Aorta (tissue), 5 donors: Measurements from ENCODE around the gene KCTD3. TPM values are rescaled to one million over a fixed set of nuclear protein-coding genes. Genes with fewer than 3 reads are reported as not detected.

Source experiments
- ATAC-seq: fragments of 200-7000 bp; cut with Tn5 transposase; one replicate; pipeline ENCODE4 v1.9.1; 2022; ENCODE audit warnings: moderate library complexity; ENCODE audit not compliant: low FRiP score
- DNase-seq, 2 donors: peaks; one replicate each; pipeline ENCODE4 v3.0.0-alpha.2; 2020
- H3K27ac ChIP-seq, 2 donors: one replicate each; pipeline ENCODE4 v1.5.1; 2013; ENCODE audit warnings: low read length in 2 of 2, mild to moderate bottlenecking in 2 of 2, moderate library complexity in 2 of 2, control low read depth in 1 of 2, inconsistent platforms in 1 of 2, low read depth in 1 of 2
- H3K27me3 ChIP-seq, 2 donors: one replicate each; pipeline ENCODE4 v1.6.1; 2013; ENCODE audit warnings: control low read depth in 1 of 2, low read length in 1 of 2, mild to moderate bottlenecking in 1 of 2, moderate library complexity in 1 of 2; ENCODE audit not compliant: insufficient read depth in 2 of 2, control insufficient read depth in 1 of 2
- H3K36me3 ChIP-seq, 2 donors: one replicate each; pipeline ENCODE4 v1.6.1; 2013; ENCODE audit warnings: control low read depth in 1 of 2, low read length in 1 of 2, mild to moderate bottlenecking in 1 of 2; ENCODE audit not compliant: insufficient read depth in 2 of 2, control insufficient read depth in 1 of 2
- H3K4me1 ChIP-seq, 2 donors: one replicate each; pipeline ENCODE4 v1.6.1; 2013; ENCODE audit warnings: low read length in 2 of 2, control low read depth in 1 of 2, mild to moderate bottlenecking in 1 of 2, moderate library complexity in 1 of 2; ENCODE audit not compliant: insufficient read depth in 2 of 2, control insufficient read depth in 1 of 2
- H3K4me3 ChIP-seq, 2 donors: one replicate each; pipeline ENCODE4 v1.5.1; 2013; ENCODE audit warnings: low read length in 2 of 2, control low read depth in 1 of 2, mild to moderate bottlenecking in 1 of 2
- H3K9me3 ChIP-seq: one replicate; pipeline ENCODE4 v1.6.1; 2013; ENCODE audit warnings: mild to moderate bottlenecking, low read length; ENCODE audit not compliant: control insufficient read depth
- WGBS, 2 donors: extraction: QIAGEN DNeasy Blood & Tissue Kit; methylation state at CpG; one replicate each; pipeline ENCODE4 v1.1.7; 2013; 5-methylcytosine and 5-hydroxymethylcytosine counted together
- intact Hi-C, 2 donors: fragments of 100-400 bp; cut with DNase I; formaldehyde crosslinking; loops; one replicate each; pipeline versions ENCODE4 v1.14.2 to v1.15.0; 2022
- polyA plus RNA-seq, 2 donors: library from polyadenylated mRNA; stranded (reverse); fragments of 200-250 nt; gene quantifications; one replicate each; pipeline ENCODE4 v1.2.3, GENCODE V29; 2013
- total RNA-seq, 2 donors: library from RNA; stranded (reverse); fragmentation: NEBNext Ultra II Directional; extraction: Animal tissue kit (Norgen Biotek cat#: 25700); gene quantifications; one replicate each; pipeline ENCODE4 v1.2.1, GENCODE V29; 2021
- donor health status: healthy with polysubstance abuse.
- donor health status: Bipolar disorder and iron deficiency.
- donor health status: DM: no; HTN: no; CAD: no.
- donor health status: DM: no; HTN: no; CAD: no.
- donor health status: DM: yes; HTN: yes; CAD: no.

KCTD3 gene
- total and polyA plus RNA-seq, 4 donors, result 20.2 to 39.7 (median 32.3) TPM

DNA sequence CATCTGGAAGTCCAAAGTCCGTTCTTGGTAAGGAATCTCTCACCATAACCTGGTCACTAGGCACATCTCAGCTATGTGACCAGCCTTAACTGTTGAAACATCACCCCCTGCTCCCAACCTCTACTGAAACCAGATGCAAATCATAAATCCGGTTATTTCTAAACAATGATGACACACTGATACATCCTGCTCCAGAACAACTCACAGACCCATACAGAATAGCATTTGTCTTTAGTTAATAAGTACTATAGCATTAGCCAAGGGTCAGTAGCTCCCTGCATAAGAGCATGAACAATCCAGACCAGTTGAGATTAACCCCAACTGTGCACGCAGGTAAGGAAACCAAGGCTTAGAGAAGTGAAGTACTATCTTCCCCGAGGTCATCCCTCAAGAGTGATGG lies 38.0 kb upstream of the KCTD3 start:
- no peak overlapping the region for H3K4me3 ChIP-seq
- DNase-seq (no peak), ATAC-seq (no peak)
- 66 to 67% methylated on average over 4 of the region's 4 CpGs for WGBS, 2 donors
- intact Hi-C loops, result loop anchor here in 1 of 2 donors (5.0 kb wide), 1 partner anchor 902 kb away; no protein-coding TSS in a partner anchor
- H3K27ac ChIP-seq, result no peak overlapping the region
- no peaks in the 10 kb centered on the region for H3K36me3 ChIP-seq
- no peaks in the 10 kb centered on the region for H3K27me3 ChIP-seq
- H3K4me1 ChIP-seq, result no peaks in the 10 kb centered on the region
- no peaks in the 10 kb centered on the region for H3K9me3 ChIP-seq

DNA sequence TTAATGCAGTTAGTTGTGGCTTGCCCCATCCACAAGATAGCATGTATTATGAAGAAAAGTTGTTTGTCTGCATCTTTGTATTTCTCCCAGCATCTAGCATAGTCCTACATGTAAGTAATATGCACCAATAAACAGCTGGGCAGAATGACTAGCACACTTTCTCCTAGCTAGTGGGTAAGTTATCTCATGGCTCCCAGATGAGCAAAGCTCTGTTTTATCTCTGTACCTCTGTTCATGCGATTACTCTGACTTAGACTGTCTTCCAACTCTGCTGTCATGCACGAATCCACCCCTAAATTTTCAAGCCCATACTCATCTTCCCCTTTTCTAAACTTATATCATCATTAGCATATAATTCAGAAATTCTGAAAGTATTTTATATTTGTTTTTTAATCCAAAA lies 37.5 kb upstream of the KCTD3 start:
- WGBS, 2 donors, result 65 to 75% methylated on average over 2 of the region's 2 CpGs
- Histone ChIP-seq H3K27ac (no peak overlapping the region), H3K4me3 (no peak overlapping the region), H3K36me3 (no peaks in the 10 kb centered on the region), H3K4me1 (no peaks in the 10 kb centered on the region), H3K9me3 (no peaks in the 10 kb centered on the region), H3K27me3 (no peaks in the 10 kb centered on the region)
- DNase-seq, result no peak
- no peak for ATAC-seq
- intact Hi-C loops, result loop anchor here in 1 of 2 donors (5.0 kb wide), 1 partner anchor 902 kb away; no protein-coding TSS in a partner anchor

DNA sequence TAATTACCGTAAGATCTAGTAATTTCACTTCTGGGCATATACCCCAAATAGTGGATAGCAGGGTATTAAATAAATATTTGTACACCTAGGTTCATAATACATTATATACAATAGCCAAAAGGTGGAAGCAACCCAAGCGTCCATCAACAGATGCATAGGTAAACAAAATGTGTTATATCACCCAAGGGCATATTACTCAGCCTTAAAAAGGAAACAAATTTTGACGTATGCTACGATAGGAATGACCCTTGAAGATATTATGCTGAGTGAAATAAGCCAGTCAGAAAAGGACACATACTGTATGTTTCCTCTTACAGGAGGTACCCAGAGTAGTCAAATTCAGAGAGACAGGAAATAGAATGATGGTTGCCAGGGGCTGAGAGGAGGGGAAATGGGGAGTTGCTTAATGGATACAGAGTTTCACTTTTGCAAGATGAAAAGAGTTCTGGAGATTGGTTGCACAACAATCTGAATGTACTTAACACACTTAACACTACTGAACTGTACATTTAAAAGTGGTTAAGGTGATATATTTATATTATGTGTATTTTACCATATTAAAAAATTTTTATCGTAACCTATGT lies 36.6 kb upstream of the KCTD3 start:
- no peak overlapping the region for H3K27ac ChIP-seq
- no peak overlapping the region for H3K4me3 ChIP-seq
- no peaks in the 10 kb centered on the region for H3K36me3 ChIP-seq
- DNase-seq (no peak), ATAC-seq (no peak)
- no peaks in the 10 kb centered on the region for H3K9me3 ChIP-seq
- intact Hi-C loops, result no loop called here
- no peaks in the 10 kb centered on the region for H3K27me3 ChIP-seq
- no peaks in the 10 kb centered on the region for H3K4me1 ChIP-seq
- 70 to 73% methylated on average over 5 of the region's 5 CpGs for WGBS, 2 donors

DNA sequence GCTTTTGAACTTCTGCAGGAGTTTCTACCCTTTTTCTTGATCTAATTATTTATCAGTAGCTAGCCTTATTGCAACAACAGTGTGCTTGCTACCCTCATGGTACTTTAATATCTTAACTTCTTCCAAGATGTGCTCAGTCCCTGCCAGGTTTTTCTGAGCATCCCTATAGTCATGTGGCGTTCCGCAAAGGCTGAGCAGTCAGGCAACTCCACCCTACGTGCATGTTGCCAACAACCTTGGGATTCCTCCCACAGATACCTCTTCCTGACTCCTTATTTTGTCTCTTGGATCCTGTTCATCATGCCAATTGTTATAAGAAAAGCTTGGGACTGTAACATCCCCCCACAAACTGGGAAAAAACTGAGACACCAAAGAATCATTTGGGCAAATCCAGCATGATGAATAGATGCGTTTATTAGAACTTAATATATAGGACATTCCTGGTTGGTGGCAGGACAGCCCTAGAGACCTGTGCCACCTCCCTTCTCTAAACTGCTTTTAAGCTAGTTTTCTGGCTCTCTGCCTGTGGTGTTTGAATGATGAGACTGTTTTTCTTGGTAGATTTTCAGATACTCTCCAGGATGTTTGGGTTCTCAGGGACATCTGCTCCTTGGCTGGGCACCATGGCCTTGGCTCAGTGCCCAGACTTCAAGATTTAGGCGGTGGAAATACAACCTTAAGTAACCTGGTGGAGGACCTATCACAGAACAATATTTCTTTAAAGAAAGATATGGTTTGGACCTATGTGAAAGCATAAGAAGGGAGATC lies 27.1 kb upstream of the KCTD3 start:
- 48 to 50% methylated on average over 5 of the region's 5 CpGs for WGBS, 2 donors
- no peak overlapping the region for H3K4me3 ChIP-seq
- DNase-seq, result no peak
- intact Hi-C loops, result no loop called here
- ATAC-seq, result no peak
- H3K27me3 ChIP-seq, result no peaks in the 10 kb centered on the region
- H3K36me3 ChIP-seq, result no peaks in the 10 kb centered on the region
- H3K4me1 ChIP-seq, result no peaks in the 10 kb centered on the region
- peaks cover 4% of the 10 kb centered on the region for H3K9me3 ChIP-seq
- no peak overlapping the region for H3K27ac ChIP-seq

DNA sequence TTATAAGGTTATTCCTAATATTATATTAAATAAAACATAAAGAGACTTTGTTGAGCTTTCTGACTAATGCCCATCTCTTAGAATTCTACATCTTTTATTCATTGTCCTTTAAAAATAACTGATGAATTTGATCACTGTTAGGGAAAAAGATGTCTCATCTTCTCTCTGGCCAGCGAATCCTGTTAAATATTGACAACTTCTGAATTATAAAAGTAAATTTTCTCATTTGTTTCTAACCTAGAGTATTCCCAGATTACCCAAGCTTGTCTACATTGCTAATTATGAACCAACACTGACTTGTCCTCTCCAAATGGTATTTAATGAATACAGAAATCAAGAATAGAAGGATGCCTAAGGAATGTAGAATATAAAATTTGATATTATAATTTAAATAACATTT lies 24.8 kb upstream of the KCTD3 start:
- H3K27ac ChIP-seq, result no peak overlapping the region
- WGBS, 2 donors, result 59 to 64% methylated on average over 1 of the region's 1 CpG
- no peaks in the 10 kb centered on the region for H3K4me1 ChIP-seq
- no peak for ATAC-seq
- no peaks in the 10 kb centered on the region for H3K36me3 ChIP-seq
- no peak for DNase-seq
- intact Hi-C loops, result no loop called here
- no peaks in the 10 kb centered on the region for H3K27me3 ChIP-seq
- H3K9me3 ChIP-seq, result peaks cover 4% of the 10 kb centered on the region
- H3K4me3 ChIP-seq, result no peak overlapping the region

DNA sequence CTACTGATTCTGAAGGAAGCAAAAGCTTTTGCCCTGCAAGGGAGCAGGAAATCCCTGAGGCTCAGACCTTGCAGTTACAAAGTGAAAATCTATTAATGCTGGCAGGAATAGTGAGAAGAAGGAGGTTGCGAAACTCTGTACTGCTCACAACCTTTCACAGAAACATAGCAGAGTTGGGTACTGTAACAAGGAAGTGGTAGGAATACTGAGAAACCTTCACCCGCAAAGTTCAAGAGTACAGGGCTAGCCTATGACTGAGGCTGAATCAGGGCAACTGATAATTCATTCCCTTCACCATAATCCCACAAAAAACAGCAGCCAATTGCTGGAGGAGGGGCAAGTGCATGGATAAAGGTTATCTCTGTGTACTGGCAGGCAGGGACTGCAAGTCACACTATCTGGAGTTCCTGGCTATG lies 23.9 kb upstream of the KCTD3 start:
- Histone ChIP-seq H3K4me1 (no peaks in the 10 kb centered on the region), H3K9me3 (peaks cover 4% of the 10 kb centered on the region), H3K27ac (no peak overlapping the region), H3K4me3 (no peak overlapping the region), H3K36me3 (no peaks in the 10 kb centered on the region), H3K27me3 (no peaks in the 10 kb centered on the region)
- no peak for DNase-seq
- WGBS, 2 donors, result 84 to 94% methylated on average over 2 of the region's 2 CpGs
- intact Hi-C loops, result no loop called here
- ATAC-seq, result no peak

DNA sequence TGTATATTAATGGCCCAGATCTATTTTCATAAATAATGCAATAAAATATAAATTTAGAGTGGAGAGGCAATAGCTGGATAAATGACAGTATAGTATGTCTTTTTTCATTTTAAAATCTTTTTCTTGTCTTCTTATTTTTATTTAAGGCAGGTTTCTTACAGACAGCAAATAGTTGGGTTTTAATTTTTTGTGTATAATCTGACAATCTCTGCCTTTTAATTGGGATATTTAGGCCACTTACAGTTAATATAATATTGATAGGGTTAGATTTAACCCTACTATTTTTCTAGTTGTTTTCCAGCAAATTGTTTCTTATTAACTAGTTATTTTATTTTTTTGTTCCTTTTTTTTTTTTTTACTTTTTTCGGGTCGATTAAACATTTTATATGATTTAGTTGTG lies 23.3 kb upstream of the KCTD3 start:
- ATAC-seq, result no peak
- peaks cover 4% of the 10 kb centered on the region for H3K9me3 ChIP-seq
- no peak overlapping the region for H3K27ac ChIP-seq
- WGBS, 2 donors, result 95 to 96% methylated on average over 2 of the region's 2 CpGs
- no peaks in the 10 kb centered on the region for H3K27me3 ChIP-seq
- H3K36me3 ChIP-seq, result no peaks in the 10 kb centered on the region
- no peak overlapping the region for H3K4me3 ChIP-seq
- H3K4me1 ChIP-seq, result no peaks in the 10 kb centered on the region
- intact Hi-C loops, result no loop called here
- DNase-seq, result no peak

DNA sequence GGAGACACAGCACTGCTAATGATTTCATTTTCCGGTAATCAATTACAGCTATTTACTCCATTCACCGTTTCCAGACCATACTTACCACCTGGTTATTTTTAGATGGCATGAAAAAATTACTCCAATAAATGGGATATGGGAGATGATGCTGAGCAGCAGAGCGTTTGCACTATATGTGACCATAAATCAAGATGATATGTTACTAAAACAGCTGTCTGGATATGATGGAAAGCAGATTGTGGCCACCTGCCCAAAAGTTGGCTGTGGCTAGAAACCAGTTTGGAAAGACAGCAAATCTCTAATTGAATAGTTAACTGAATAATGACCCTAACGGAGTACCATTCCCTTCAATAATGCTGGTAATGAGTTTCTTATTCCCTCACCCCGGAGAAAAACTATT lies 22.5 kb upstream of the KCTD3 start:
- H3K9me3 ChIP-seq, result peaks cover 4% of the 10 kb centered on the region
- ATAC-seq (no peak), DNase-seq (no peak)
- no peak overlapping the region for H3K27ac ChIP-seq
- no peaks in the 10 kb centered on the region for H3K27me3 ChIP-seq
- H3K4me1 ChIP-seq, result no peaks in the 10 kb centered on the region
- WGBS, 2 donors, result 76 to 77% methylated on average over 5 of the region's 5 CpGs
- no peak overlapping the region for H3K4me3 ChIP-seq
- intact Hi-C loops, result no loop called here
- no peaks in the 10 kb centered on the region for H3K36me3 ChIP-seq

DNA sequence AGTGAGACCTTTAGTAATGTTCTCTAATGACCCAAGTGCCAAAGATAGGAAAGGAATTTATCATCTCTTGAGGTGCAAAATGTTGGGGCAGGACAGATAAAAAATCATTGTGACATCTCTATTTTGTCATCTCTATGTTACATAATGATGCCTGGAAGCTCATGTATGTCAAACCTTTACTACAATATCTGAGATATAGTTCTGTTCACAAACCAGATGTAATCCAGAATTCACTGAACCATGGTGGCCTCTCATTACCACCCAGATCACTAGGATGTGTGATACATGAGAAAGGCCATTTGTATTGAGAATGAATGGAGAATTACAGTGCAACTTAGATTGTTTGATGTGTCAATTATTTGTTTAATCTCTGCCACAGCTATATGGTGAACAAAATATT lies 22.0 kb upstream of the KCTD3 start:
- Histone ChIP-seq H3K27me3 (no peaks in the 10 kb centered on the region), H3K36me3 (no peaks in the 10 kb centered on the region), H3K4me1 (no peaks in the 10 kb centered on the region), H3K9me3 (peaks cover 4% of the 10 kb centered on the region), H3K4me3 (no peak overlapping the region), H3K27ac (no peak overlapping the region)
- intact Hi-C loops, result no loop called here
- DNase-seq, result no peak
- no peak for ATAC-seq
